HG02588 (cell line): ENCODE data around the gene RNF150.
"Not testable (repeated sequence)": the region's sequence is repeated elsewhere in the genome, so short reads cannot be mapped to it uniquely, and the experiment has no call there.

Source experiments
- ATAC-seq: cut with Tn5 transposase; IDR thresholded peaks from one replicate; pipeline ENCODE4 v1.9.1; 2021; ENCODE audit warnings: mild to moderate bottlenecking, moderate library complexity; ENCODE audit not compliant: unreplicated experiment

Gene RNF150

GRCh38 chr4:140837736-140838135 is 295.5 kb downstream of the RNF150 start:
- ATAC-seq = no peak

- ATAC-seq = no peak
These were observed 298.3 kb downstream of the RNF150 start for GRCh38 chr4:140834839-140835495.

GRCh38 chr4:140833280-140833679 is 300.0 kb downstream of the RNF150 start:
- ATAC-seq = no peak

GRCh38 chr4:140829825-140830224 is 303.4 kb downstream of the RNF150 start:
- peak; percentile 91 for ATAC-seq

GRCh38 chr4:140826701-140827027 is 306.6 kb downstream of the RNF150 start:
- no peak for ATAC-seq

GRCh38 chr4:140820520-140820919 is 312.7 kb downstream of the RNF150 start:
- ATAC-seq = not testable (repeated sequence)

- ATAC-seq = no peak
These were observed 313.7 kb downstream of the RNF150 start for GRCh38 chr4:140819610-140820009.

- no peak for ATAC-seq
These were observed 314.8 kb downstream of the RNF150 start for GRCh38 chr4:140818433-140818832.

GRCh38 chr4:140816806-140817510 is 316.3 kb downstream of the RNF150 start:
- no peak for ATAC-seq

GRCh38 chr4:140813804-140814203 is 319.5 kb downstream of the RNF150 start:
- ATAC-seq = no peak

GRCh38 chr4:140812916-140813315 is 320.4 kb downstream of the RNF150 start:
- ATAC-seq = no peak

- no peak for ATAC-seq
These were observed 321.8 kb downstream of the RNF150 start for GRCh38 chr4:140811429-140811828.

- not testable (repeated sequence) for ATAC-seq
These were observed 322.6 kb downstream of the RNF150 start for GRCh38 chr4:140810591-140811169.
